ENCODE results near the gene USP34. TPM values are rescaled to one million over a fixed set of nuclear protein-coding genes. Genes with fewer than 3 reads are reported as not detected.
"Not testable (repeated sequence)": the region's sequence is repeated elsewhere in the genome, so short reads cannot be mapped to it uniquely, and the experiment has no call there.

The USP34 gene
- total RNA-seq, 2 experiments from 2014 or later = 59.5 to 60.4 TPM

GRCh38 chr2:61165082-61165481, 305.8 kb downstream of the USP34 start:
- CTCF ChIA-PET; H3K4me3 Mint-ChIP-seq; DNase-seq; H3K27ac Mint-ChIP-seq; intact Hi-C loops (cut with micrococcal nuclease); H3K4me1 Mint-ChIP-seq (ENCODE audit: low read depth); H3K9me3 Mint-ChIP-seq; H3K27me3 Mint-ChIP-seq (ENCODE audit: low read depth): not testable (repeated sequence)
- peaks cover 26% of the 10 kb centered on the region for H3K36me3 Mint-ChIP-seq (ENCODE audit: low read depth)

- H3K4me1 Mint-ChIP-seq (ENCODE audit: low read depth) = no peaks in the 10 kb centered on the region
- H3K36me3 Mint-ChIP-seq (ENCODE audit: low read depth) = peaks cover 36% of the 10 kb centered on the region
- H3K27me3 Mint-ChIP-seq (ENCODE audit: low read depth) = no peaks in the 10 kb centered on the region
- H3K27ac Mint-ChIP-seq = peak overlapping the region; percentile 26
- peaks cover 10% of the 10 kb centered on the region for H3K9me3 Mint-ChIP-seq
- DNase-seq = no peak
- H3K4me3 Mint-ChIP-seq = no peak overlapping the region
- CTCF ChIA-PET = no interaction called here
- intact Hi-C loops (cut with micrococcal nuclease) = no loop called here
Observed at GRCh38 chr2:61162721-61163120, 308.2 kb downstream of the USP34 start.

- Mint-ChIP-seq H3K4me3 (no peak within 1 kb of the TSS), H3K36me3 (ENCODE audit: low read depth) (peaks cover 39% of the 10 kb centered on the region), H3K4me1 (ENCODE audit: low read depth) (no peaks in the 10 kb centered on the region), H3K27ac (peak within 1 kb of the TSS; percentile 26), H3K27me3 (ENCODE audit: low read depth) (no peaks in the 10 kb centered on the region), H3K9me3 (peaks cover 10% of the 10 kb centered on the region)
- CTCF ChIA-PET = no interaction called here
- DNase-seq = no peak
- intact Hi-C loops (cut with micrococcal nuclease) = no loop called here
Observed at GRCh38 chr2:61161888-61162287, 309.0 kb downstream of the USP34 start, which contains the start of gene C2orf74. TSS of gene C2orf74 (plus strand) at chr2:61162188. CDS start at chr2:61162515, 327 bp downstream.

- peaks cover 28% of the 10 kb centered on the region for H3K36me3 Mint-ChIP-seq (ENCODE audit: low read depth)
- H3K9me3 Mint-ChIP-seq = peaks cover 10% of the 10 kb centered on the region
- H3K27me3 Mint-ChIP-seq (ENCODE audit: low read depth) = no peaks in the 10 kb centered on the region
- no peak overlapping the region for H3K27ac Mint-ChIP-seq
- DNase-seq = no peak
- intact Hi-C loops (cut with micrococcal nuclease) = no loop called here
- CTCF ChIA-PET = no interaction called here
- no peak overlapping the region for H3K4me3 Mint-ChIP-seq
- H3K4me1 Mint-ChIP-seq (ENCODE audit: low read depth) = no peaks in the 10 kb centered on the region
Observed at GRCh38 chr2:61158356-61158955, 312.4 kb downstream of the USP34 start.

- Mint-ChIP-seq H3K4me3 (no peak overlapping the region), H3K27me3 (ENCODE audit: low read depth) (no peaks in the 10 kb centered on the region), H3K36me3 (ENCODE audit: low read depth) (peaks cover 23% of the 10 kb centered on the region), H3K27ac (no peak overlapping the region), H3K4me1 (ENCODE audit: low read depth) (no peaks in the 10 kb centered on the region), H3K9me3 (peaks cover 10% of the 10 kb centered on the region)
- DNase-seq = no peak
- intact Hi-C loops (cut with micrococcal nuclease) = no loop called here
- CTCF ChIA-PET = no interaction called here
Observed at GRCh38 chr2:61157371-61158003, 313.4 kb downstream of the USP34 start.

- H3K36me3 Mint-ChIP-seq (ENCODE audit: low read depth) = peaks cover 11% of the 10 kb centered on the region
- no peaks in the 10 kb centered on the region for H3K27me3 Mint-ChIP-seq (ENCODE audit: low read depth)
- no peaks in the 10 kb centered on the region for H3K4me1 Mint-ChIP-seq (ENCODE audit: low read depth)
- H3K4me3 Mint-ChIP-seq = no peak overlapping the region
- no peak for DNase-seq
- intact Hi-C loops (cut with micrococcal nuclease) = no loop called here
- H3K9me3 Mint-ChIP-seq = no peaks in the 10 kb centered on the region
- no peak overlapping the region for H3K27ac Mint-ChIP-seq
- CTCF ChIA-PET = interaction anchor here (0.9 kb wide), 1 partner anchor 475 kb away, joined by 3 read pairs; no protein-coding TSS in a partner anchor
Observed at GRCh38 chr2:61151436-61151835, 319.5 kb downstream of the USP34 start.

GRCh38 chr2:61149074-61149473, 321.8 kb downstream of the USP34 start:
- H3K9me3 Mint-ChIP-seq = no peaks in the 10 kb centered on the region
- H3K4me3 Mint-ChIP-seq = no peak overlapping the region
- intact Hi-C loops (cut with micrococcal nuclease) = loop anchor here (5.0 kb wide), 1 partner anchor 342 kb away; no protein-coding TSS in a partner anchor
- CTCF ChIA-PET = no interaction called here
- no peak for DNase-seq
- H3K4me1 Mint-ChIP-seq (ENCODE audit: low read depth) = peaks cover 6% of the 10 kb centered on the region
- no peaks in the 10 kb centered on the region for H3K27me3 Mint-ChIP-seq (ENCODE audit: low read depth)
- peaks cover 15% of the 10 kb centered on the region for H3K36me3 Mint-ChIP-seq (ENCODE audit: low read depth)
- no peak overlapping the region for H3K27ac Mint-ChIP-seq

- not testable (repeated sequence) for H3K4me3 Mint-ChIP-seq; H3K27me3 Mint-ChIP-seq (ENCODE audit: low read depth); H3K4me1 Mint-ChIP-seq (ENCODE audit: low read depth); H3K9me3 Mint-ChIP-seq; H3K27ac Mint-ChIP-seq; DNase-seq
- intact Hi-C loops (cut with micrococcal nuclease) = loop anchor here (5.0 kb wide), 1 partner anchor 341 kb away; no protein-coding TSS in a partner anchor
- peaks cover 15% of the 10 kb centered on the region for H3K36me3 Mint-ChIP-seq (ENCODE audit: low read depth)
- CTCF ChIA-PET = interaction anchor here (0.6 kb wide), 1 partner anchor 187 kb away, joined by 4 read pairs; no protein-coding TSS in a partner anchor
Observed at GRCh38 chr2:61148091-61148490, 322.8 kb downstream of the USP34 start.

GRCh38 chr2:61145990-61146389, 324.9 kb downstream of the USP34 start:
- no peak for DNase-seq
- Mint-ChIP-seq H3K4me3 (peak overlapping the region; percentile 69), H3K4me1 (ENCODE audit: low read depth) (peaks cover 6% of the 10 kb centered on the region), H3K36me3 (ENCODE audit: low read depth) (peaks cover 8% of the 10 kb centered on the region), H3K9me3 (no peaks in the 10 kb centered on the region), H3K27ac (no peak overlapping the region), H3K27me3 (ENCODE audit: low read depth) (no peaks in the 10 kb centered on the region)
- CTCF ChIA-PET = no interaction called here
- intact Hi-C loops (cut with micrococcal nuclease) = loop anchor here (1.0 to 5.0 kb wide), 9 partner anchors 31 to 709 kb away; partner anchors contain the start of genes FAM161A, PAPOLG, PEX13 and SANBR

GRCh38 chr2:61144697-61145268, 326.1 kb downstream of the USP34 start:
- CTCF ChIA-PET = interaction anchor here (0.7 to 1.4 kb wide), 2 partner anchors 9 to 646 kb away, joined by 3 to 4 read pairs; no protein-coding TSS in a partner anchor
- H3K27me3 Mint-ChIP-seq (ENCODE audit: low read depth) = no peaks in the 10 kb centered on the region
- H3K9me3 Mint-ChIP-seq = no peaks in the 10 kb centered on the region
- peak overlapping the region; percentile 92 for H3K4me3 Mint-ChIP-seq
- H3K4me1 Mint-ChIP-seq (ENCODE audit: low read depth) = peaks cover 6% of the 10 kb centered on the region
- peak; percentile 97 for DNase-seq
- H3K27ac Mint-ChIP-seq = peak overlapping the region; percentile 85
- intact Hi-C loops (cut with micrococcal nuclease) = loop anchor here (1.0 to 5.0 kb wide), 10 partner anchors 33 to 710 kb away; partner anchors contain the start of genes FAM161A, PAPOLG, PEX13 and SANBR
- H3K36me3 Mint-ChIP-seq (ENCODE audit: low read depth) = peaks cover 8% of the 10 kb centered on the region

GRCh38 chr2:61141151-61141550, 329.7 kb downstream of the USP34 start:
- intact Hi-C loops (cut with micrococcal nuclease) = no loop called here
- H3K9me3 Mint-ChIP-seq = no peaks in the 10 kb centered on the region
- H3K27me3 Mint-ChIP-seq (ENCODE audit: low read depth) = no peaks in the 10 kb centered on the region
- no peak overlapping the region for H3K27ac Mint-ChIP-seq
- H3K4me3 Mint-ChIP-seq = no peak overlapping the region
- CTCF ChIA-PET = no interaction called here
- peaks cover 4% of the 10 kb centered on the region for H3K36me3 Mint-ChIP-seq (ENCODE audit: low read depth)
- H3K4me1 Mint-ChIP-seq (ENCODE audit: low read depth) = peaks cover 6% of the 10 kb centered on the region
- no peak for DNase-seq

GRCh38 chr2:61138859-61139258, 332.0 kb downstream of the USP34 start:
- no peak for DNase-seq
- Mint-ChIP-seq H3K36me3 (ENCODE audit: low read depth) (no peaks in the 10 kb centered on the region), H3K4me1 (ENCODE audit: low read depth) (peaks cover 2% of the 10 kb centered on the region), H3K4me3 (no peak overlapping the region), H3K27ac (no peak overlapping the region), H3K27me3 (ENCODE audit: low read depth) (no peaks in the 10 kb centered on the region), H3K9me3 (no peaks in the 10 kb centered on the region)
- intact Hi-C loops (cut with micrococcal nuclease) = loop anchor here (5.0 kb wide), 1 partner anchor 773 kb away; no protein-coding TSS in a partner anchor
- CTCF ChIA-PET = no interaction called here

All from activated naive CD4-positive, alpha-beta T cell treated with anti-CD3 and anti-CD28 coated beads for 36 hours (primary cell).